GM21529 (cell line): ENCODE data around the gene CDC73.
A peak's percentile ranks its signal among the peaks of the same experiment; 100 is the strongest.
"Not testable (repeated sequence)": the region's sequence is repeated elsewhere in the genome, so short reads cannot be mapped to it uniquely, and the experiment has no call there.

Experiments used
- ATAC-seq: cut with Tn5 transposase; IDR thresholded peaks from one replicate; pipeline ENCODE4 v1.9.1; 2021; ENCODE audit not compliant: unreplicated experiment

Gene CDC73

DNA sequence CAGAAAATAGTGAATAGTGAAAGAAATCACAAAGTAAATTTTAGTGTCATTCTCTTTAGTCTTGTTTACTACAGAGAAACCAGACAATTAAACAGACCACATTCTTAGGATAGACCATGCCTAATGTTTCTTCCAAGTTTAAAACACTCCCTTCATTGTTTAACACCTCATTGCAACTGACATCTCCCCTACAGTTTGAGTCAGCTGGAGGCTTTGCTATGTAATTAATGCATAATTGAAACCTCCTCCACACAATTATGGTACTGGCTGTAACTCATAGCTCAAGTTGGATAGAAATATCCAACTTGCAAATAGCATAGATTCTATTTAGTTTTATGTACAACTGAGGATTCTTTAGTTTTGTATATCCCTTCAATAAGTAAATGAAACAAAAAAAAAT, 99.8 kb downstream of the CDC73 start:
- ATAC-seq, result no peak

DNA sequence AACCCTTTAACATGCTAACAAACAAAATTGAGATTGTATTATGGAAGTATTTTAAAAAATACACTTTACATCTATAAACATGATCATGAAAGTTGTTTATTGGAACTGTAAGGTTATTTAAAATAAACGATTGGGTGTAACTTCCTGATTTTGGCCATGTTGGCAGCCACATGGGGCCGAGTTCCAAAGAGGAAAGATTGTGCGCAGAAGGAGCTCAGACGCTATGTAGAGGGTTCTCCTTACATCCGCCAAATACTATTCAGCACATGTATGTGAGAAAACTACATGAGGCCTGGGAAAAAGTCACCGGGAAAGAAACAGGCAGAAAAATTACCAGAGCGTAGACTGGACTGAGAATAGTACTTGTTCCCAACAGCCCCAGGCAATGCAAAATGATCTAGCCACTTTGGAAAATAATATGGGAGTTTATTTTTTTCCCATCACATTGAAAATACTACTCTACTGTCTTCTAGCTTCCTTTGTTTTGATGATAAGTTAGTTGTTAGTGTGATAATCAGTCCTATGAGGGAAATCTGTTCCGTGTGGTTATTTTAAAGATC, 100.3 kb downstream of the CDC73 start:
- no peak for ATAC-seq

- ATAC-seq, result no peak
Measured at GRCh38 chr1:193229136-193229535, 107.3 kb downstream of the CDC73 start.

DNA sequence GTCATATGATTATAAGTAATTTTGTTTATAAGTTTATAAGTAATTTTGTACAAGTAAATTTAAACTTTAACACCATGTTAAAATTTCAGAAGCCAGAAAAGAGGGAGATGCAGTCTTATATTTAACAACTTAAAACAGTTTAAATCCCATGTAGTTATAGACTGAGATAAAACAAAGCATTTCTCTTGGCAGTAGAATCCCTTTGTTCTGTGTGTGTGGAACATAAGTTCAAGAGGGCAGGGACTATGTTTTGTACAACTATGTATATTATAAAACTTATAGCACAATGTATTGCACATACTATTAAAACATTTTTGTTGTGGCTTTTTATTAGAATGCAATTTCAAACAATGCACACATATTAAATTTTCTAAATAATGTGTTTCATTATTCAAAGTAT, 109.3 kb downstream of the CDC73 start:
- not testable (repeated sequence) for ATAC-seq

- ATAC-seq, result no peak
Measured at GRCh38 chr1:193234530-193234929, 112.7 kb downstream of the CDC73 start.

DNA sequence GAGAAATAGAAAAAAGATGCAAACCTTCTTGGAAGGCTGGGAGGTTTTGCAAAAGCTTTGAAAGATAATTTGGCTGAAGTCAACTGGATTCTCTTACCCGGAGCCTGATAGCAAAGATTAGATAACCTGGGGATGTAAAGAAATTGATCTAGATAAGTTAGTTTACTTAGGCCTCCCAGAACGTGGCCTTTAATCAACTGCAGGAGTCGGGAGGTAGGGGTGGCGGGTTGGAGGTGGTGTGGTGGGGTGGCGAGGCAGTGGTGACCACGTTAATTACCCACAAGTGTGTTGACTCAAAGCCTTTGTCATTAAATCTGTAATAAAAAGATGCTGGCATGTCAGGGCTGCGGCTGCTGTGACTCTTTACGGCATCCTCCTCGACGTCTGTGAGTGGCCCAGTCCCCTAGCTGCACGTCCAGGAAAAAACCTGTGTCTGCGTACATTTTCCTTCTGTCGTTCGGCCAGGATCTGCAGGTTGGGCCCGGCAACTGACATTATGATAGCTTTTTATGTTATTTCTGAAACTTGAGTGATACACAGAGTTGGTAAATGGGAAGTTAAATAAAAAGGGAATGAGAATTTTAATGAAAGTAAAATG, 115.6 kb downstream of the CDC73 start:
- no peak for ATAC-seq

- ATAC-seq, result no peak
Measured at GRCh38 chr1:193240609-193241008, 118.8 kb downstream of the CDC73 start.

DNA sequence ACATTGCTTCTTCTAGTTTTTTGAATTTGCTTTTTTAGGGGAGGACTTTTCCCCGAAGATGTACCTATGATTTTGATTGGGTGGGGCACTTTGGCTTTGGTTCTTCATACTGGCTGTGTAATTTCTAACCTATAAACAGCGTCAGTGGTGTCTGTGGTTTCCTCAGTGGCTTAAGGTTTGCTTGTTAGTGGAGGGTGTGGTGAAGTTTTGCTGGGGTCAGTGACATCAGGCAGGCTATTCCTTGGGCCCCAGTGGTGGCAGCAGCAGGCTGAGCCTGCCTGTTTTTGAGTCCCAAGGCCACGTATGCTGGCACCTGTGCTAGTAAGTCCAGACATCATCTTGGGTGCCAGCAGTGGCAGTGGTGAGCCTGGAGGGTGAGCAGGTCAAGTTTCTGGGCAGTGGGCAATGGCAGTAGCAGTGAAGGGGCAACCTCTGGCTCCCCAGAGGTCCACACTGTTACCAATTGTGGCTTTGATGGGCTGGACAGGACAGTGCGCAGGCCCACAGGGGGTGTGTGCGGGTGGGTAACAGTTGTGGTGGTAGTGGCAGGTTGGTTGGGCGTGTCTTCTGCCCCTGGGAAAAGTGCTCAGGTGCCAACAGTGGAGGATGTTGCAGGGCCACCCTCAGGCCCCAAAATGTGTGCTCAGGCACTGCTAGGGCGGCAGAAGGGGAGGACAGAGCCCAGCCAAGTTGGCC, 119.4 kb downstream of the CDC73 start:
- ATAC-seq, result no peak

DNA sequence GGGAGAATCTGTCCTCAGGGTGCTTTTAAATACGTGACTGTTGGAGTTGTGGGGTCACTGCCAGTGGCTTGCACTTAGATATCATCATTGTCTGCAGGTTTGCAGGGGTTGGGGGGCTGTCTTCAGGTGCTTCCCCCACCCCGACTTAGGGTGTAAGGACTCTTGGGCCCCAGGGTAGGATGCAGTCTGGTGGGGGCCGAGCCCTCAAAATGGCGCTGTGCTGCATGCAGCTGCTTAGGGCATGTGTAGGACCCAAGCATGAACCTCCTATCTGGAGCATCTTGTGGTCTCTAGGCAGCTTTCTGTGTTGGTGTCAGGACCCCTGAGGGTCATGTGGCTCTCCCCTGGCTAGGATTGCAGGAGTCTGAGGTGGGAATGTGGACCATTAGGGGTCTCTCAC, 120.2 kb downstream of the CDC73 start:
- no peak for ATAC-seq

DNA sequence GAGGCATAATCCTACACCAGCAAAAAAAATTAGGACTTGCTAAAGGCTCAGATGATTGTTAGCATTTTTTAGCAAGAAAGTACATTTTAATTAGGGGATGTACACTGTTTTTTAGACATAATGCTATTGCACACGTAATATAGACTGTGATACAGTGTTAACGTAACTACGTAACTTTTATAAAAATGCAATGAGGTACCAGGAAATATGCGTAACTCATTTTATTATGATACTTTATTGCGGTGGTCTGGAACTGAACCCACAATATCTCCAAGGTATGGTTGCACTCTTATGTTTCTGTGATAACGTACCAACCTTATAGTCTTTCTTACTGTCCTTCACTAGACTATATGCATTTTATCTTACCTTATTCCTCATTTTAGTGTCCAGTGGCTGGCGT, 127.4 kb downstream of the CDC73 start:
- ATAC-seq, result no peak

DNA sequence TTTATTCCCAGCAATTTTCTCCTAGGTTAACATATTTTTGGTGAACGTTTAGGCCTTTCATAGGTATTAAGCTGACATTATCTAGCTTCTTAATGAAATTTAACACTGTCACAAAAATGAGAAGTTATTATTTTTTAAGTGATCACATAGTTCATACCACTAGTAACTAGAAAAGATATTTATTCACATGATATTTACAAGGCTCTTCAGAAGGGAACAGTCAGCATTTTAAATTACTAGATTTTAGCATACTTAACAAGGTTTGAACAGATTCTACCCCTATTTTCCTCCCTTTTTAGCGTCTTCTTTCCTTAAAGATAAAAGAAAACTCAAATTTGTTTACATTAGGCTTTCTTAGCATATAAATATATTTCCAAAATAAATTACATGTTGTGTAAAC, 130.1 kb downstream of the CDC73 start:
- ATAC-seq, result no peak

DNA sequence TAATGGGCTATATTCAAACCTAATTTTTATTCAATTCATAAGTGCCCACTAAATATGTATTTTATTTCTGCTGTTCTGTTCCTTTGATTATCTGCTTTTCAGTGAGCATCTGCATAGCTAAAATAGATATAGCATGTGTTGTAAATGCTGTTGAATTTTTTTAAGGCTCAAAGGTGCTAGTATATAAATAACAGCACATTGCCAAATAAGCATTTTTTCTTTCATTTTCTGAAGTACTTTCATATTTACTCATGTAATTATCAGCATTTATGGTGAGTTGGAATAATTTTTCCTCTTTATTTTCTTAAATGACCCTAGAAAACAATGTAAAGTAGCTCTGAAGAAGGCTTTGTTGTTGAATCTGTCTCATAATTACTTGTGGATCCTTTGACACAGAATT, 134.2 kb downstream of the CDC73 start:
- peak; percentile 49 for ATAC-seq

DNA sequence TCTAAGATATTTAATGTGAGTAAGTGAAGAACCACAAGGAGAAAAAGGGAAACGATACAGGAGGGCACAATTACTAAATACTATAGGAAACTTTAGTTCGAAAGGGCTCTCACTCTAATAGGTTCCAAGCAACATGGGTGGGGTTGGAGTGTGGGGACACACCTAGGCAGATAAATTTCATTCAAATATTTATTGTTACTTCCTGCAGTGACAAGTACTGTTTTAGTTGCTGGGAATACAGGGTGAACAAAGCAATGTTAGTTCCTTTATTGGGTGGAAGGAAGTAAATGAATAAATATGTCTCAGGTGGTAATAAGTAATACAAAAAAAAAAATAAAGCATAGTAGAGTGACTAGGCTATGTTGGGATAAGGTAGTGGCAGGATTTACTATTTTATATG, 137.8 kb downstream of the CDC73 start:
- ATAC-seq, result no peak

- ATAC-seq, result no peak
Measured at GRCh38 chr1:193260056-193260745, 138.4 kb downstream of the CDC73 start.

DNA sequence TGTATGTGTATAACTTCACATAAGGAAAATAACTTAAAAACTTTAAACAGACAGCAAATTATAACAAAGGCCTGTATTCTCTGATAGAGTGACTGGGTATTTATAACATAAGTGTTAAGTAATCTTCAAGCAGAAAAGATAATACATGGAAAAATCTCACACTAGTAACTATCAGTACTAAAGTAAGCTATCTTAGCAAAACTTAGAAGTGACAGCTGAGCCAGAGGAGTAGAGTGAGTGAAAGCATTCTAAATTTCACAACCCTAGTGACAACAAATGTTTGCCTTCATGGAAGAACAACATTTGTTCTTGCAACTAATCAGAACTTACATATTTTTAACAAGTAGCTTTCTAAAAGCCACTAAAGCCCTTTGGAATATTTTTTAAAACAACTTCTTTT, 139.1 kb downstream of the CDC73 start:
- ATAC-seq, result no peak

DNA sequence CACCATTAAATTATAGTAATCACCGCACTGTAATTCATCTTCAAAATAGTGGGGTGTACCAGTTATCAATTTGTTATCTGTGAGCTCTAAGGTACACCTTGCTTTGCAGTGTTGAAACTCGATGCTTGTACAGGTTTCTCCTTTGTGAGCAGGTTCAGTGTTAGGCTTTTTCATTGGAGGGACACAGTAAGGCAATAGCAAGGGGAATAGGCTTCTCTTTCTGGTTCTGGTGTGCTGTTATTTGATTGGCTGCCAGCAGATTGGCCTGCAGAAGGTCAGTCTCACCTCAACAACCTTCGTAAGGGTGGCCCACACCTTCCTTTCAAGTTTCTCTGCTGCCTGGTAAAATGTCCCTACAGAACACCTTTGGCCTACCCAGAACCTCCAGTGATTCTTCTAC, 140.8 kb downstream of the CDC73 start:
- no peak for ATAC-seq

DNA sequence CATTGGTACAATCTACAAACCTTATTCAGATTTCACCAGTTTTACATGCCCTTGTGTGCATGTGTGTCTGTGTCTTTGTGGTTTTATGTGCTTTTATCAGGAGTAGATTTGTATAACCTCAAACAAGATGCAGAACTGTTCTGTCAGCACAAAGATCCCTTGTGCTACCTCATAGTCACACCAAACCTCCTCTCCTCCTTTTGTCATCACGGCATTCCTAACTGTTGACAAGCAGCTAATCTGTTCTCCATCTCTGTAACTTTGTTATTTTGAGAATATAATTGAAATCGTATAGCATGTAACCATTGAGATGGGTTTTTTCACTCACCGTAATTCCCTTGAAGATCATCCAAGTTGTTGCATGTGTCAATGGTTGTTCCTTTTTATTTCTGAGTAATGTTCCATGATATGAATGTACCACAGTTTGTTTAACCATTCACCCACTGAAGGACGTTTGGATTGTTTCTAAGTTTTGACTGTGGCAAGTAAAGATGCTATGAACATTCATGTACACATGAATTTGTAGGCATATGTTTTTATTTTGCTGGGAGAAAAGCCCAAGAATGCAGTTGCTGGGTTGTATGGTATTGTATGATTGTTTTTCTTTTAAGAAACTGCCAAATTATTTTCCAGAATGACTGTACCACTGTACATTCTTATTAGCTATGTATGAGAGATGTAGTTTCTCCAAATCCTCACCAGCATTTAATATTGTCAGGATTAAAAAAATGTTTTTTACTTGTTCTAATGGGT, 142.7 kb downstream of the CDC73 start:
- no peak for ATAC-seq

GRCh38 chr1:193265716-193266115, 143.9 kb downstream of the CDC73 start:
- ATAC-seq, result no peak

- not testable (repeated sequence) for ATAC-seq
Measured at GRCh38 chr1:193266794-193267193, 145.0 kb downstream of the CDC73 start.

DNA sequence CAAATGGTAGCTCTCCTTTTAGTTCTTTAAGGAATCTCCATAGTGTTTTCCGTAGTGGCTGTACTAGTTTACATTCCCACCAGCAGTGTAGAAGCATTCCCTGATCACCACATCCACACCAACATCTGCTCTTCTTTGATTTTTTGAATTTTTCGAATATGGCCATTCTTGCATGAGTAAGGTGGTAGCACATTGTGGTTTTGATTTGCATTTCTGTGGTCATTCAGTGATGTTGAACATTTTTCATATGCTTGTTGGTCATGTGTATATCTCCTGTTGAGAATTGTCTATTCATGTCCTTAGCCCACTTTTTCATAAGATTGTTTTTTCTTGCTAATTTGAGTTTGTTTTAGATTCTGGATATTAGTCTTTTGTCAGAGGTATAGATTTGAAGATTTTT, 149.2 kb downstream of the CDC73 start:
- peak; percentile 92 for ATAC-seq

DNA sequence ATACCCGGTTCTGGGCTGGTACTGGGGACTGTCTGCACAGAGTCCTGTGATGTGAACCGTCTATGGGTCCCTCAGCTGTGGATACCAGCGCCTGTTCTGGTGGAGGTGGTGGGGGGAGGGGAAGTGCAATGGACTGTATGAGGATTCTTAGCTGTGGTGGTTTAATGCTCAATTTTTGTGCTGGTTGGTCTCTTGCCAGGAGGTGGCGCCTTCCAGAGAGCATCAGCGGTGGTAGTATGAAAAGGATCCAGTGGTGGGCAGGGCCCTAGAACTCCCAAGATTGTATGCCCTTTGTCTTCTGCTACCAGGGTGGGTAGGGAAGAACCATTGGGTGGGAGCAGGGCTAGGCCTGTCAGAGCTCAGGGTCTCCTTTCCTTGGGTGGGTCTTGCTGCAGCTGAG, 153.9 kb downstream of the CDC73 start:
- no peak for ATAC-seq
